Activated CD4-positive, CD25-positive, alpha-beta regulatory T cell treated with anti-CD3 and anti-CD28 coated beads, Interleukin-2, amount 50 U/mL, for 16 hours (primary cell): ENCODE data around the gene UBE2M.
A peak's percentile ranks its signal among the peaks of the same experiment; 100 is the strongest.
"Not testable (repeated sequence)": the region's sequence is repeated elsewhere in the genome, so short reads cannot be mapped to it uniquely, and the experiment has no call there.

Experiments used
- DNase-seq: peaks from one replicate; pipeline ENCODE4 v3.0.0-alpha.2; 2020; ENCODE audit warnings: low read depth, low spot score

UBE2M gene

DNA sequence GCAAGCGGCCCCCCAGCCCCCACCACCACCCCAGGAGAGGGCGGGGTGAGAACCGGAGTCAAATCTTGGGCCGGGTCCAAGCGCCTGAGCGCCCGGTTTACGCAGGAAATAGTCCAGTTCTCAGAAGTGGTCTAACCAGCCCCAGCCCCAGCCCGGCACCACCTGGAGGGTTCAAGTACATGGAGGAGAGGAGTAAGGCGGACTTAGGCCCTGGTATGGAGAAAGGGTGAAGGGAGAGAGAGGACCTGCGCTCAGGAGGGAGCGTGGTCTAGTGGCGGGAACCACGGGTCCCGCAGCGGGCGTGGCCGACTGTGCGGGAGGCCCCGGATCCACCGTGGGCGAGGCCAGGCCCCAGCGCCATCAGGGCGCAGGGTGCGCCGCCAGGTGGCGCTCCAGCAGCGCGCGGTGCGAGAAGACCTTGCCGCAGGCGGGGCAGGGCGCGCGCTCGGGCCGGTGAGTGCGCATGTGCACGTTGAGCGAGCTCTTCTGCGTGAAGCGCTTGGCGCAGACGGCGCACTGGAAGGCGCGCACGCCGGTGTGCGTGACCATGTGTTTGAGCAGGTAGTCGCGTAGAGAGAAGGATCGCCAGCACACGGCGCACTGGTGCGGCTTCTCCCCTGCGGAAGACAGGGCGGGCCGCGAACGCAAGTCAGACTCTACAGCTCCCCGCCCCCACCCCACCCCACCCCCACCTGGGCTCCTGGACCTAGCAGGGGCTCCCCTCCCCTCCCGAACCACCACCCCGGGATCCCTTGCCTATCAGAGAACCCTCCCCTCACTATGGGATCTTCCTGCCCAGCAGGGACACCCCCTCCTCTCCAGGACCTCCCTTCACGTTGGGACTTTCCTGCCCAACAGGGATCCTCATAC, 44.5 kb downstream of the UBE2M start:
- peak; percentile 86 for DNase-seq

GRCh38 chr19:58513213-58513693, 45.2 kb downstream of the UBE2M start:
- DNase-seq: no peak

- no peak for DNase-seq
Observed at GRCh38 chr19:58511353-58512208, 46.8 kb downstream of the UBE2M start, which contains the start of gene SLC27A5. TSS of gene SLC27A5 (minus strand) at chr19:58511992. CDS start at chr19:58511955, 37 bp downstream.

DNA sequence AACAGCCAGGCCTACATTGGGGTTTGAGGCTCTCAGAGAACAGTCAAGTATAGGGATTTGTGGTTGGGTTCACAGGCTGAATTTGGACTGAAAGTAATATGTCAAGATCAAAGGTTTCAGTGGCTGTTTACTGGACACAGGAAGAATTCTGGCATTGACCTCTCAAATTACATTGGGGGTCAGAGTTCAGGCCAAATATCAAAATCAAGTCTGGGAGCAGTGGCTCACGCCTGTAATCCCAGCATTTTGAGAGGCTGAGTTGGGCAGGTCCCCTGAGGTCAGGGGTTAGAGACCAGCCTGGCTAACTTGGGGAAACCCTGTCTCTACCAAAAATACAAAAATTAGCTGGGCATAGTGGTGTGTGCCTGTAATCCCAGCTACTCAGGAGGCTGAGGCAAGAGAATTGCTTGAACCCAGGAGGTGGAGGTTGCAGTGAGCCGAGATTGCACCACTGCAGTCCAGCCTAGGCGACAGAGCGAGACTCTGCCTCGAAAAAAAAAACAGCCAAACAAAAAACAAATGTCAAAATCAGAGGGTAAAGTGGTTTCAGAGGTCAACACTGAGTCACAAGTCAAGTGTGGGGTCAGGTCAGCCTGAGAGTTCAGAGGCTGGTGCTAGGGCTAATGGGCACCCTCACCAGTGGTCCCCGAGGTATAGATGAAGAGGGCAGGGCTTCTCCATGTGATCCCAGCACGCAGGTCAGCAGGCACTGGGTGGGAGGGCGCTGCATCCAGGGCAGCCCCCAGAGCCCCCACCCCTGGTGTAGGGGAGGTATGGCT, 48.1 kb downstream of the UBE2M start:
- no peak for DNase-seq

DNA sequence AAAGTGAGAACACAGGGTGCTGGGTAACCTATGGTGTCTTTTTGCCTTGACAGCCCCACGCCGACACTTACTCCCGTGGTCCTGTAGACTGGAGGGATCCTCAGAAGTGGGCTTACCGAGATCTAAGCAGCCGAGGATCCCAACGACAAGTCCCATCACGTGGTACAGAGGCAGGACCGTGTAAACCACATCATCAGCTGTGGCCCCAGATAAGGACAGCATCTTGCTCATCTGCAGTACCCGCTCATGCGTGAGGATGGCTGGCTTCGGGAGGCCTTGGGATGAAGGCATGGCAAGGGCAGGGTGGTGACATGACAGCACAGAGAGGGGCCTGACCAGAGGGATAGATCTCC, 48.7 kb downstream of the UBE2M start:
- no peak for DNase-seq

DNA sequence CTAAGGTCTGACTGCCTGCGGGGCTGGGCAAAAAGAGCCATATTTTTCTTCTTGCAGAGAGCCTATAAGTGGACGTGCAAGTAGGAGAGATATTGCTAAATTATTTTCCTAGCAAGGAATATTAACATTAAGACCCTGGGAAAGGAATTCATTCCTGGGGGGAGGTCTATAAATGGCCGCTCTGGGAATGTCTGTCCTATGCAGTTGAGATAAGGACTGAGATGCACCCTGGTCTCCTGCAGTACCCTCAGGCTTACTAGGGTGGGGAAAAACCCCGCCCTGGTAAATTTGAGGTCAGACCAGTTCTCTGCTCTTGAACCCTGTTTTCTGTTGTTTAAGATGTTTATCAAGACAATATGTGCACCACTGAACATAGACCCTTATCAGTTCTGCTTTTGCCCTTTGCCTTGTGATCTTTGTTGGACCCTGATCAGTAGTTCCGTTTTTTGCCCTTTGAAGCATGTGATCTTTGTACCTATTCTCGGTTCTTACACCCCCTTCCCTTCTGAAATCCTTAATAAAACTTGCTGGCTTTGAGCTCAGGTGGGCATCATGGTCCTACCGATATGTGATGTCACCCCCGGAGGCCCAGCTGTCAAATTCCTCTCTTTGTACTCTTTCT, 50.7 kb downstream of the UBE2M start:
- not testable (repeated sequence) for DNase-seq
